HEK293 (cell line): ENCODE measurements around the gene SNAI1.

Experiments
- BCL11A ChIP-seq: fragments of 450-650 bp; formaldehyde crosslinking; IDR thresholded peaks from 2 replicates; pipeline ENCODE4 v1.5.1; 2016; ENCODE audit warnings: low read depth, missing biosample characterization, missing genetic modification characterization
- ZEB2 ChIP-seq: fragments of 450-650 bp; formaldehyde crosslinking; IDR thresholded peaks from 2 replicates; pipeline ENCODE4 v1.5.1; 2016; ENCODE audit warnings: missing biosample characterization, missing genetic modification characterization
- ZNF239 ChIP-seq: fragments of 450-650 bp; formaldehyde crosslinking; IDR thresholded peaks from 2 replicates; pipeline ENCODE4 v1.5.1; 2016; ENCODE audit warnings: missing biosample characterization, missing genetic modification characterization
- ZNF501 ChIP-seq: fragments of 450-650 bp; formaldehyde crosslinking; IDR thresholded peaks from 2 replicates; pipeline ENCODE4 v1.5.1; 2016; ENCODE audit warnings: missing biosample characterization, missing genetic modification characterization
- TF ChIP-seq, protein P1 (sequence below): fragments of 450-650 bp; formaldehyde crosslinking; IDR thresholded peaks from 2 replicates; pipeline ENCODE4 v1.5.1; 2017; ENCODE audit warnings: missing biosample characterization, mild to moderate bottlenecking, missing genetic modification characterization, moderate library complexity
- TF ChIP-seq, protein P2 (sequence below): fragments of 450-650 bp; formaldehyde crosslinking; IDR thresholded peaks from 2 replicates; pipeline ENCODE4; 2016; ENCODE audit warnings: missing biosample characterization, missing genetic modification characterization
- TF ChIP-seq, protein P3 (sequence below): fragments of 450-650 bp; formaldehyde crosslinking; IDR thresholded peaks from 2 replicates; pipeline ENCODE4 v1.5.1; 2016; ENCODE audit warnings: missing biosample characterization, missing genetic modification characterization
- TF ChIP-seq, protein P4 (sequence below): fragments of 450-650 bp; formaldehyde crosslinking; conservative IDR thresholded peaks from 2 replicates; pipeline ENCODE4 v1.5.1; 2016; ENCODE audit warnings: low read depth, missing biosample characterization, missing genetic modification characterization

DNA sequence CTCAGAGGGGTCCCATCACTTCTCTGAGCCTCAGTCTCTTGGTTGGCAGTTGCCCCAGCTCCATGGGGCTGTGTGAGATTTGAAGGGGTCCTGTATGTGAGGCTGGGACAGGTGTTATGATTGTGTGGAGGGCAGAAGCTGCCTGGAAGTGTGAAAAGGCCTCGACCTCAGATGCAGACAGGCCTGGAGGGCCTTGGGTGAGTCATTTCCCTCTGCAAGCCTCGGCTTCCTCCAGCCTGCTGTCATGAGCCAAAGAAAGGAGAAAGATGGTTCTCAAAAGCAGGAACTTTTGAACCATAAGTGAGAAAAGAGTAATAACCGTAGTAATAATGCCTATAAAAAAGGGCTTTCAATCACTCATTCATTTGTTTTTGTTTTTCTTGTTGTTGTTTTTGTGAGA, 37.5 kb downstream of the SNAI1 start:
- no peak for TF ChIP-seq ZNF501
- TF ChIP-seq, protein P1, sequence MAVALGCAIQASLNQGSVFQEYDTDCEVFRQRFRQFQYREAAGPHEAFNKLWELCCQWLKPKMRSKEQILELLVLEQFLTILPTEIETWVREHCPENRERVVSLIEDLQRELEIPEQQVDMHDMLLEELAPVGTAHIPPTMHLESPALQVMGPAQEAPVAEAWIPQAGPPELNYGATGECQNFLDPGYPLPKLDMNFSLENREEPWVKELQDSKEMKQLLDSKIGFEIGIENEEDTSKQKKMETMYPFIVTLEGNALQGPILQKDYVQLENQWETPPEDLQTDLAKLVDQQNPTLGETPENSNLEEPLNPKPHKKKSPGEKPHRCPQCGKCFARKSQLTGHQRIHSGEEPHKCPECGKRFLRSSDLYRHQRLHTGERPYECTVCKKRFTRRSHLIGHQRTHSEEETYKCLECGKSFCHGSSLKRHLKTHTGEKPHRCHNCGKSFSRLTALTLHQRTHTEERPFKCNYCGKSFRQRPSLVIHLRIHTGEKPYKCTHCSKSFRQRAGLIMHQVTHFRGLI (tag by site-specific recombination), result no peak
- TF ChIP-seq BCL11A (tag by site-specific recombination), result no peak
- TF ChIP-seq, protein P2, sequence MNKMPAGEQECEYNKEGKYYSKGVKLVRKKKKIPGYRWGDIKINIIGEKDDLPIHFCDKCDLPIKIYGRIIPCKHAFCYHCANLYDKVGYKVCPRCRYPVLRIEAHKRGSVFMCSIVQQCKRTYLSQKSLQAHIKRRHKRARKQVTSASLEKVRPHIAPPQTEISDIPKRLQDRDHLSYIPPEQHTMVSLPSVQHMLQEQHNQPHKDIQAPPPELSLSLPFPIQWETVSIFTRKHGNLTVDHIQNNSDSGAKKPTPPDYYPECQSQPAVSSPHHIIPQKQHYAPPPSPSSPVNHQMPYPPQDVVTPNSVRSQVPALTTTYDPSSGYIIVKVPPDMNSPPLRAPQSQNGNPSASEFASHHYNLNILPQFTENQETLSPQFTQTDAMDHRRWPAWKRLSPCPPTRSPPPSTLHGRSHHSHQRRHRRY (tag by site-specific recombination), result no peak
- TF ChIP-seq, protein P3, sequence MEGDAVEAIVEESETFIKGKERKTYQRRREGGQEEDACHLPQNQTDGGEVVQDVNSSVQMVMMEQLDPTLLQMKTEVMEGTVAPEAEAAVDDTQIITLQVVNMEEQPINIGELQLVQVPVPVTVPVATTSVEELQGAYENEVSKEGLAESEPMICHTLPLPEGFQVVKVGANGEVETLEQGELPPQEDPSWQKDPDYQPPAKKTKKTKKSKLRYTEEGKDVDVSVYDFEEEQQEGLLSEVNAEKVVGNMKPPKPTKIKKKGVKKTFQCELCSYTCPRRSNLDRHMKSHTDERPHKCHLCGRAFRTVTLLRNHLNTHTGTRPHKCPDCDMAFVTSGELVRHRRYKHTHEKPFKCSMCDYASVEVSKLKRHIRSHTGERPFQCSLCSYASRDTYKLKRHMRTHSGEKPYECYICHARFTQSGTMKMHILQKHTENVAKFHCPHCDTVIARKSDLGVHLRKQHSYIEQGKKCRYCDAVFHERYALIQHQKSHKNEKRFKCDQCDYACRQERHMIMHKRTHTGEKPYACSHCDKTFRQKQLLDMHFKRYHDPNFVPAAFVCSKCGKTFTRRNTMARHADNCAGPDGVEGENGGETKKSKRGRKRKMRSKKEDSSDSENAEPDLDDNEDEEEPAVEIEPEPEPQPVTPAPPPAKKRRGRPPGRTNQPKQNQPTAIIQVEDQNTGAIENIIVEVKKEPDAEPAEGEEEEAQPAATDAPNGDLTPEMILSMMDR (tag by site-specific recombination), result no peak
- no peak for TF ChIP-seq ZNF239 (tag by site-specific recombination)
- TF ChIP-seq, protein P4, sequence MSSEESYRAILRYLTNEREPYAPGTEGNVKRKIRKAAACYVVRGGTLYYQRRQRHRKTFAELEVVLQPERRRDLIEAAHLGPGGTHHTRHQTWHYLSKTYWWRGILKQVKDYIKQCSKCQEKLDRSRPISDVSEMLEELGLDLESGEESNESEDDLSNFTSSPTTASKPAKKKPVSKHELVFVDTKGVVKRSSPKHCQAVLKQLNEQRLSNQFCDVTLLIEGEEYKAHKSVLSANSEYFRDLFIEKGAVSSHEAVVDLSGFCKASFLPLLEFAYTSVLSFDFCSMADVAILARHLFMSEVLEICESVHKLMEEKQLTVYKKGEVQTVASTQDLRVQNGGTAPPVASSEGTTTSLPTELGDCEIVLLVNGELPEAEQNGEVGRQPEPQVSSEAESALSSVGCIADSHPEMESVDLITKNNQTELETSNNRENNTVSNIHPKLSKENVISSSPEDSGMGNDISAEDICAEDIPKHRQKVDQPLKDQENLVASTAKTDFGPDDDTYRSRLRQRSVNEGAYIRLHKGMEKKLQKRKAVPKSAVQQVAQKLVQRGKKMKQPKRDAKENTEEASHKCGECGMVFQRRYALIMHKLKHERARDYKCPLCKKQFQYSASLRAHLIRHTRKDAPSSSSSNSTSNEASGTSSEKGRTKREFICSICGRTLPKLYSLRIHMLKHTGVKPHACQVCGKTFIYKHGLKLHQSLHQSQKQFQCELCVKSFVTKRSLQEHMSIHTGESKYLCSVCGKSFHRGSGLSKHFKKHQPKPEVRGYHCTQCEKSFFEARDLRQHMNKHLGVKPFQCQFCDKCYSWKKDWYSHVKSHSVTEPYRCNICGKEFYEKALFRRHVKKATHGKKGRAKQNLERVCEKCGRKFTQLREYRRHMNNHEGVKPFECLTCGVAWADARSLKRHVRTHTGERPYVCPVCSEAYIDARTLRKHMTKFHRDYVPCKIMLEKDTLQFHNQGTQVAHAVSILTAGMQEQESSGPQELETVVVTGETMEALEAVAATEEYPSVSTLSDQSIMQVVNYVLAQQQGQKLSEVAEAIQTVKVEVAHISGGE (tag by site-specific recombination), result no peak
- no peak for TF ChIP-seq ZEB2 (tag by site-specific recombination)
